SK-MEL-5 (cell line): Measurements from ENCODE around the gene UGT1A8. TPM values are rescaled to one million over a fixed set of nuclear protein-coding genes. Genes with fewer than 3 reads are reported as not detected.

Experiments used
- DNase-seq: peaks from one replicate; pipeline ENCODE4 v3.0.0-alpha.2; 2016; ENCODE audit warnings: low read depth, low spot score
- in situ Hi-C: cut with HindIII; loops from 2 replicates; pipeline ENCODE4 v1.10.0; 2016; ENCODE audit warnings: low sequenced_read_pairs, high pct_unique_total_duplicates, low pct_unique_long_range_greater_than_20kb
- total RNA-seq: library from RNA; depleted of rRNA; stranded (reverse); fragments of >200 nt; shearing (Covaris generic); gene quantifications from 2 replicates; pipeline ENCODE4 v1.2.3, GENCODE V29; 2014; rRNA removed

UGT1A8 gene
- total RNA-seq, 1 experiment from 2014 or later: not detected

DNA sequence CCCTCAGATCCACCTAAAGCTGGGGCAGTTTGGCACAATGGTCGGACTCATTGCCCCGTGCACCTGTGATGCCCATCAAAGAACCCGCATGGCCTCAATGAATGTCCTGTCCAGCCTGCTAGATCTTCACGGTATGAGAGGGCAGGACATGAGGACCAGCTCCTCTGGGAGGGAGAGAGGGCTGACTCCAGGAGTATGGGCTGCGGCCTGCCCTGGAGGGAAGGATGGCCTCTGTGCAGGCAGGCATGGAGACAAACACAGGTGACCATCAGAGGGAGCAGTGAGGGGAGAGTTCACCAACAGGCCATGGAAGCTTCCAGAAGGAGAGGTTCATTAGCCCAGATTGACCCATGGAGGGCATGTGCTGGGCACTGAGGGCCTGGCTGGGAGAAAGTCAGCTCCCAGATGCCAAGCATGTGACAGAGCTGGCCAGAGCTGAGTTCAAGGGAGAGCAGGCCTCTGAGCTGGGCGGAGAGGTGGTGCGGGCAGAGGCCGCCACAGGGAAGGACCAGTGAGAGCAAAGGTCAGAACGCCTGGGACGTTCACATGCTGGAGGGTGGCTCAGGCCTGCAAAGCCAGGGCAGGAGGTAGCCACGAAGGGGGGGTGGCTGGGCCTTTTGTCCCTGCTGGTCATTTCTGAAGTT lies 200.7 kb downstream of the UGT1A8 start:
- no peak for DNase-seq
- in situ Hi-C loops: no loop called here

DNA sequence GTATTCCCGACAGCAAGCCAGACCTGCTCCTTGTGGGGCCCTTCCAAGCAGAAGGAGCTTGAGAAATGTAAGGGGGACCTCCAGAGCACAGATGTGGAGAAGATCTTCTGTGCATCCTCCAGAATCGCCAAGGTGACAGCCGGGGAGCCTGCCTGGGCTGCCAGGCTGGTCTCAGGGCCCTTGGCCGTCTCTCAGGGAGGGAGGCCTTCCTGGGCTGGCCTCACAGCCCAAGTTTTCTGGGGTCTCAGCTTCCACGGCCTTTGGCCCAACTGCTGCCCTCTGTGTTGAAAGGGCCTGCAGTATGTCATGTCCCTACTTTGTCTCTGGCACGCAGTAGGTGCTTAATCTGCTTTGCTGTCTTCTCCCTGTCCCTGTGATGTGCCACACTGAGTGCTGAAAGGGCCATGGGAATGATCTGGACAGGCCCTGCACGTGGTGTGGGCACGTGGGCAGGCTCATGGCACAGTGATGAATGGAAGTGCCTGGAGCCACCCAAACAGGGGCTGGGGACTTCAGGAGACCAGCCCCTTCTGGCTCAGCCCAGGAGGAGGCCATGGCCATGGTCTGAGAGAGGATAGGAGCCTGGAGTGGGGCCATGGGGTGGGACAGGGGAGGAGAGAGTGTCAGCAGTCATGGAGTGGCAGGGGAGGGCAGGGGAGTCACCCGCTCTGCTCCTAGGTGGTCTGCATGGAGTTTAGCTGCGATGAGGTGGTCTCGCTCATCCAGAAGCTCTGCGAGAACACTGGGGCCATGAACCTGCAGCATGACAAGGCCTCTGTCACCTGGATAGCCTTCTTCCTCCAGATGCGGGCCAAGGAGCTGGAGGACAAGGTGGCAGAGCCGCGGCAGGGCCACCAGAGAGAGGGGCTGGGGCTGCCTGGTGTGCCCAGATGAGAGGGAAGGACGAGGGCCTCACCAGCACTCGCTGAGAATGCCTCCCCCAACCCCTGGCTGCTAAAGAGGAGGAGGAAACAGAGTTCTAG lies 201.5 kb downstream of the UGT1A8 start:
- DNase-seq: no peak
- in situ Hi-C loops: no loop called here

GRCh38 chr2:233819884-233820773 lies 202.7 kb downstream of the UGT1A8 start:
- DNase-seq: no peak

GRCh38 chr2:233820774-233821105 lies 203.3 kb downstream of the UGT1A8 start:
- in situ Hi-C loops: no loop called here
- no peak for DNase-seq

More at GRCh38 chr2:233819884-233820773, 202.7 kb downstream of the UGT1A8 start:
- in situ Hi-C loops: no loop called here

- in situ Hi-C loops: no loop called here
- no peak for DNase-seq
These were observed 203.8 kb downstream of the UGT1A8 start for GRCh38 chr2:233821196-233821595.

DNA sequence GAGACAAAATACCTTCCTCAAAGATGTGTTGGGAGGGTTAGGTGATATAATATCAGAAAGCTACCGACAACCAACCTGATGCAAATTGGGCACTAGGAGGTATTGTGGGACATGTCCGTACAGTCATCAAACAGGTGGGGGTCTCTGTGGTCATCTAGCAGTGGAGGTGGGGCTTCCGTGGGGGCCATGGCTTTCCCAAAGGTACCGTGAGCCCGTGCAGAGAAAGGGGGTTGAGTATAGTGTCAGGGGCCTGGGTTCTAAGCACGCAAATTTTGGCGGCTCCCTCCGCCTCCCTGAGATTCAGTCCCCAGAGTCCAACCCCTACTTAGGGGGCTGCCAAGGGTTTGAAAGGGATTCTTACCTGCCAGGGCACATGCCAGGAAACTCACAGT lies 204.3 kb downstream of the UGT1A8 start:
- in situ Hi-C loops: no loop called here
- no peak for DNase-seq

- in situ Hi-C loops: no loop called here
- no peak for DNase-seq
These were observed 204.8 kb downstream of the UGT1A8 start for GRCh38 chr2:233822101-233822771.

Other genes starting within 250 kb of the UGT1A8 start
- gene USP40, start 50.9 kb upstream of the UGT1A8 start, total RNA-seq: 36.9 and 38.3 TPM in 2 replicates
- not detected in 2 replicates for gene UGT1A10, start 18.8 kb downstream of the UGT1A8 start, total RNA-seq
- not detected in 2 replicates for gene UGT1A9, start 54.3 kb downstream of the UGT1A8 start, total RNA-seq
- not detected in 2 replicates for gene UGT1A7, start 64.3 kb downstream of the UGT1A8 start, total RNA-seq
- not detected in 2 replicates for gene UGT1A6, start 75.3 kb downstream of the UGT1A8 start, total RNA-seq
- not detected in 2 replicates for gene UGT1A5, start 95.3 kb downstream of the UGT1A8 start, total RNA-seq
- not detected in 2 replicates for gene UGT1A4, start 101.1 kb downstream of the UGT1A8 start, total RNA-seq
- not detected in 2 replicates for gene UGT1A3, start 111.4 kb downstream of the UGT1A8 start, total RNA-seq
- not detected in 2 replicates for gene UGT1A1, start 142.6 kb downstream of the UGT1A8 start, total RNA-seq
- 0.08 TPM in 1 of 2 replicates, not detected in the other for gene MROH2A, start 160.7 kb downstream of the UGT1A8 start, total RNA-seq
- 21.7 and 25.0 TPM in 2 replicates for gene HJURP, start 236.9 kb downstream of the UGT1A8 start, total RNA-seq